Stimulated activated CD4-positive, alpha-beta T cell treated with anti-CD3 and anti-CD28 coated beads, Interleukin-12 subunit alpha, Interleukin-12 subunit beta, amount 100 ng/mL, for 4 hours (primary cell): Measurements from ENCODE around the gene UGT1A4.
A peak's percentile ranks its signal among the peaks of the same experiment; 100 is the strongest.
"Not testable (repeated sequence)": the region's sequence is repeated elsewhere in the genome, so short reads cannot be mapped to it uniquely, and the experiment has no call there.

ENCODE experiments used
- DNase-seq: peaks from one replicate; pipeline ENCODE4 v3.0.0-alpha.2; 2020

UGT1A4 gene

GRCh38 chr2:233700028-233700635 is 18.4 kb upstream of the UGT1A4 start:
- DNase-seq, result no peak

- not testable (repeated sequence) for DNase-seq
Observed at GRCh38 chr2:233700842-233701241, 17.7 kb upstream of the UGT1A4 start.

- no peak for DNase-seq
Observed at GRCh38 chr2:233702238-233702637, 16.3 kb upstream of the UGT1A4 start.

- DNase-seq, result no peak
Observed at GRCh38 chr2:233705911-233706506, 12.5 kb upstream of the UGT1A4 start.

- no peak for DNase-seq
Observed at GRCh38 chr2:233706720-233707119, 11.8 kb upstream of the UGT1A4 start.

- DNase-seq, result no peak
Observed at GRCh38 chr2:233707940-233708644, 10.4 kb upstream of the UGT1A4 start.

- DNase-seq, result no peak
Observed at GRCh38 chr2:233708942-233709341, 9.6 kb upstream of the UGT1A4 start.

- DNase-seq, result peak; percentile 64
Observed at GRCh38 chr2:233711312-233712008, 7.1 kb upstream of the UGT1A4 start.

- DNase-seq, result no peak
Observed at GRCh38 chr2:233712611-233713261, 5.8 kb upstream of the UGT1A4 start, which contains the start of gene UGT1A5. Gene UGT1A5 (plus strand): TSS chr2:233712907. CDS start chr2:233712992, 85 bp downstream.

GRCh38 chr2:233713262-233713615 is 5.3 kb upstream of the UGT1A4 start:
- DNase-seq, result no peak

GRCh38 chr2:233714121-233714520 is 4.4 kb upstream of the UGT1A4 start:
- no peak for DNase-seq

- no peak for DNase-seq
Observed at GRCh38 chr2:233728723-233729301, 10.3 kb downstream of the UGT1A4 start, which contains the start of gene UGT1A3. Gene UGT1A3 (plus strand): TSS chr2:233729042. CDS start chr2:233729127, 85 bp downstream.

- DNase-seq, result not testable (repeated sequence)
Observed at GRCh38 chr2:233736868-233737653, 18.5 kb downstream of the UGT1A4 start.

- no peak for DNase-seq
Observed at GRCh38 chr2:233740870-233741269, 22.3 kb downstream of the UGT1A4 start.

- DNase-seq, result no peak
Observed at GRCh38 chr2:233743464-233744259, 25.1 kb downstream of the UGT1A4 start.

GRCh38 chr2:233745073-233745755 is 26.7 kb downstream of the UGT1A4 start:
- no peak for DNase-seq

- DNase-seq, result not testable (repeated sequence)
Observed at GRCh38 chr2:233745838-233746237, 27.3 kb downstream of the UGT1A4 start.

- DNase-seq, result no peak
Observed at GRCh38 chr2:233746475-233747282, 28.1 kb downstream of the UGT1A4 start.

GRCh38 chr2:233747283-233747544 is 28.7 kb downstream of the UGT1A4 start:
- DNase-seq, result no peak

GRCh38 chr2:233750689-233751088 is 32.2 kb downstream of the UGT1A4 start:
- not testable (repeated sequence) for DNase-seq
